ENCODE measurements around the gene ADGB. TPM values are rescaled to one million over a fixed set of nuclear protein-coding genes. Genes with fewer than 3 reads are reported as not detected.

The ADGB gene
- total and polyA plus RNA-seq, 2 donors, result 0.18 to 0.24 TPM

DNA sequence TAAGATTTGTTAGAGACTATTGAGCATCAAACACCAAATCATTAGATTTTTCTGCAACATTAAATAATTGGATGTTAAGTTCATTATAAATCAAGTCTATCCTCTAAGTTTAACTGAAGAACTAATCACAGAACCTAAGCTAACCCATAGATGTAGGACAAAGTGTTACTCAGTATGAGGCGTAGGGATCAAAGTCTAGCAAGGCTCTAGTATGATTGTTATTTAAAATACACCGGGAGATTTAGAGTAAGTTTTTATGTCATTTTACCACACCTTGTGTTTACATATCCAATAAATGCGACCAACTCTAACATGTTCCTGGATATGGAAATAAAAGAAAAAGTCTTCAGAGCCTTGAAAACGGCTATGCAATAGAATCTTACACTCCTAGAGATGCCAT lies 2.6 kb downstream of the ADGB start:
- H3K27ac ChIP-seq (ENCODE audit: low read depth in 1 of 2, low read length in 1 of 2), result no peak overlapping the region
- no peak overlapping the region for H3K4me3 ChIP-seq (ENCODE audit: low read length in 2 of 2)
- H3K36me3 ChIP-seq (ENCODE audit: control insufficient read depth in 2 of 2, insufficient read depth in 2 of 2, low read length in 1 of 2), result no peaks in the 10 kb centered on the region
- WGBS, result 72% methylated on average over 4 of the region's 4 CpGs
- no peaks in the 10 kb centered on the region for H3K9me3 ChIP-seq (ENCODE audit: control insufficient read depth in 2 of 2, insufficient read depth in 1 of 2, low read length in 1 of 2)
- H3K4me1 ChIP-seq (ENCODE audit: control insufficient read depth in 2 of 2, insufficient read depth in 2 of 2, low read length in 2 of 2), result peaks cover 0 to 4% of the 10 kb centered on the region in 2 donors
- no peaks in the 10 kb centered on the region for H3K27me3 ChIP-seq (ENCODE audit: control insufficient read depth in 2 of 2, insufficient read depth in 1 of 2, low read length in 1 of 2)
- DNase-seq (ENCODE audit: low read depth in 6 of 9, low spot score in 9 of 9), result no peak

DNA sequence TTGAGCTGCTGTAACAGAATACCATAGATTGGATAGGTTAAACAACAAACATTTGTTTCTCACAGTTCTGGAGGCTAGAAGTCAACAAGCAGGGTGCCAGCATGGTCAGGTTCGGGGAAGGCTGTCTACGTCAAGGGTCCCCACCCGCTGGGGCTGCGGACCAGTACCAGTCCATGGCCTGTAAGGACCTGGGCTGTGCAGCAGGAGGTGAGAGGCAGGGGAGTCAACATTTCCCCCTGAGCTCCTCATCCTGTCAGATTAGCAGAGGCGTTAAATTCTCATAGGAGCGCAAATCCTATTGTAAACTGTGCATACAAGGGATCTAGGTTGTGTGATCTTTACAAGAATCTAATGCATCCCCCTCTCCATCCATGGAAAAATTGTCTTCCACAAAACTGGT lies 3.8 kb downstream of the ADGB start:
- no peak overlapping the region for H3K4me3 ChIP-seq (ENCODE audit: low read length in 2 of 2)
- H3K27me3 ChIP-seq (ENCODE audit: control insufficient read depth in 2 of 2, insufficient read depth in 1 of 2, low read length in 1 of 2), result no peaks in the 10 kb centered on the region
- no peak for DNase-seq (ENCODE audit: low read depth in 6 of 9, low spot score in 9 of 9)
- H3K27ac ChIP-seq (ENCODE audit: low read depth in 1 of 2, low read length in 1 of 2), result no peak overlapping the region
- no peaks in the 10 kb centered on the region for H3K36me3 ChIP-seq (ENCODE audit: control insufficient read depth in 2 of 2, insufficient read depth in 2 of 2, low read length in 1 of 2)
- H3K9me3 ChIP-seq (ENCODE audit: control insufficient read depth in 2 of 2, insufficient read depth in 1 of 2, low read length in 1 of 2), result no peaks in the 10 kb centered on the region
- H3K4me1 ChIP-seq (ENCODE audit: control insufficient read depth in 2 of 2, insufficient read depth in 2 of 2, low read length in 2 of 2), result peaks cover 0 to 4% of the 10 kb centered on the region in 2 donors
- WGBS, result 85% methylated on average over 6 of the region's 6 CpGs

DNA sequence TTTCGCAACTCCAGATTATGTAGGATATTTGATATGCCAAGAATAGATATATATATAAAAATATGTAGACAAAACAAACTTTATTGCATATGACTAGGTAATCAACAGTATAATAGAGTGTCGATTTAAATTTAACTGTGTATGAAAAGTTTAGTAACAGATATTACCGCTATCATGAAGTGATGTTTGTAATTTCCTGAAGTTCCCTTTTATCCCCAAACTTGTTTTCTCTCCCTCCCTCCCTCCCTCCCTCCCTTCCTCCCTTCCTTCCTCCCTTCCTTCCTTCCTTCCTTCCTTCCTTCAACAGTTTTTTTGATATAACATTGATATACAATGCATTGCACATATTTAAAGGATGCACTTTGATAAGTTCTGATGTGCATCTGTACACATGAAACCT lies 15.2 kb downstream of the ADGB start:
- H3K27ac ChIP-seq (ENCODE audit: low read depth in 1 of 2, low read length in 1 of 2), result no peak overlapping the region
- H3K27me3 ChIP-seq (ENCODE audit: control insufficient read depth in 2 of 2, insufficient read depth in 1 of 2, low read length in 1 of 2), result no peaks in the 10 kb centered on the region
- no peak for DNase-seq (ENCODE audit: low read depth in 6 of 9, low spot score in 9 of 9)
- H3K36me3 ChIP-seq (ENCODE audit: control insufficient read depth in 2 of 2, insufficient read depth in 2 of 2, low read length in 1 of 2), result no peaks in the 10 kb centered on the region
- no peaks in the 10 kb centered on the region for H3K4me1 ChIP-seq (ENCODE audit: control insufficient read depth in 2 of 2, insufficient read depth in 2 of 2, low read length in 2 of 2)
- no peak overlapping the region for H3K4me3 ChIP-seq (ENCODE audit: low read length in 2 of 2)
- H3K9me3 ChIP-seq (ENCODE audit: control insufficient read depth in 2 of 2, insufficient read depth in 1 of 2, low read length in 1 of 2), result peaks cover 0 to 4% of the 10 kb centered on the region in 2 donors
- WGBS, result over 99% methylated on average over 3 of the region's 3 CpGs

DNA sequence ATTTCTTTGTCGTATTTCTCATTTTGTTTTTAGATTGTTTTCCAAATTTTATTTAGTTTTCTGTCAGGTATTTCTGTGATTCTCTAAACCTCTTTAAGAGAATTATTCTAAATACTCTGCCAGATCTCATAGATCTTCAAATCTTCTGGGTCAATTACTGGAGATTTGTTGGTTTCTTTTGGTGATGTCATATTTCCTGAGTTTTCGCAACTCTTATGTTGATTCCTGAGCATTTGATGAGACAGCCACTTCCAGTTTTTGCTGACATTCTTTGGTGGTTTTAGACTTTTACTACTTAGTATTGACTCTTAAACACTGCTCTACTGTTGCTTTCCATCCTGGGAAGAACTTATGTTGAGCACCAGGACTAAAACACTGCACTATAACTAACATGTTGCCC lies 21.9 kb downstream of the ADGB start:
- Histone ChIP-seq H3K27ac (ENCODE audit: low read depth in 1 of 2, low read length in 1 of 2) (no peak overlapping the region), H3K4me1 (ENCODE audit: control insufficient read depth in 2 of 2, insufficient read depth in 2 of 2, low read length in 2 of 2) (no peaks in the 10 kb centered on the region), H3K4me3 (ENCODE audit: low read length in 2 of 2) (no peak overlapping the region), H3K9me3 (ENCODE audit: control insufficient read depth in 2 of 2, insufficient read depth in 1 of 2, low read length in 1 of 2) (no peaks in the 10 kb centered on the region), H3K36me3 (ENCODE audit: control insufficient read depth in 2 of 2, insufficient read depth in 2 of 2, low read length in 1 of 2) (no peaks in the 10 kb centered on the region), H3K27me3 (ENCODE audit: control insufficient read depth in 2 of 2, insufficient read depth in 1 of 2, low read length in 1 of 2) (no peaks in the 10 kb centered on the region)
- no peak for DNase-seq (ENCODE audit: low read depth in 6 of 9, low spot score in 9 of 9)
- 97% methylated on average over 2 of the region's 2 CpGs for WGBS

DNA sequence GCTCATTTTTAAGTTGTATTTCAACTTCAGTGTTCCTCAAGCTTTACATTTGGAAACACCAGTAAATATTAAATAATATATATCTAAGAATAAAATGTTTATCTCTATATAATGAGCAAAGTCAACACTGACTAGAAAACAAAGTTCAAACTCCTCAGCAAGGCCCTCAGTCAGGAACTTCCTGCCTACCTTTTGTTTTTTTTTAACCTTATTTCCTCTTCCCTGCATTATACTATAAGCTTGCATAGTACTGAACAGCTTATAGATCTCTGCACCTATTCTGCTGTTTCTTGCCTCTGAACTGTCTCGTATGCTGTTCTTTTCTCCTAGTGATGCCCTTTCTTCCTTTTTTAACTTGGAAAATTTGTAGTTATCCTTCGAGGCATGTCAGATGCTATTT lies 29.6 kb downstream of the ADGB start:
- Histone ChIP-seq H3K4me3 (ENCODE audit: low read length in 2 of 2) (no peak overlapping the region), H3K36me3 (ENCODE audit: control insufficient read depth in 2 of 2, insufficient read depth in 2 of 2, low read length in 1 of 2) (no peaks in the 10 kb centered on the region), H3K9me3 (ENCODE audit: control insufficient read depth in 2 of 2, insufficient read depth in 1 of 2, low read length in 1 of 2) (no peaks in the 10 kb centered on the region), H3K27ac (ENCODE audit: low read depth in 1 of 2, low read length in 1 of 2) (no peak overlapping the region), H3K27me3 (ENCODE audit: control insufficient read depth in 2 of 2, insufficient read depth in 1 of 2, low read length in 1 of 2) (no peaks in the 10 kb centered on the region), H3K4me1 (ENCODE audit: control insufficient read depth in 2 of 2, insufficient read depth in 2 of 2, low read length in 2 of 2) (no peaks in the 10 kb centered on the region)
- 89% methylated on average over 2 of the region's 2 CpGs for WGBS
- no peak for DNase-seq (ENCODE audit: low read depth in 6 of 9, low spot score in 9 of 9)

DNA sequence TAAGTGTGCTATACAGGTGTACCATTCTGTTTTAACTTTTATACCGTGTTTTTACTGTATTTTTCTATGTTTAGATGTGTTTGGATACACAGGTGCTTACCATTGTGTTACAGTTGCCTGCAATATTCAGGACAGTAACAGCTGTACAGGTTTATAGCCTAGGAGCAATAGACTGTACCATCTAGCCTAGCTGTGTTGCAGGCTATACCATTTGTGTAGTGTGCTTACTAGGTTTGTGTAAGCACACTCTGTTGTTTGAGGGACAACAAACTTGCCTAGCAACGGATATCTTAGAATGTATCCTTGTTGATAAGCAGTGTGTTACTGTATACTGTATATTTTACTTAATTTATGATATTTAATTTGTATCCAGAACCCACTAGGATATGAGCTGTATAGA lies 35.2 kb downstream of the ADGB start:
- WGBS, result 97% methylated on average over 2 of the region's 2 CpGs

DNA sequence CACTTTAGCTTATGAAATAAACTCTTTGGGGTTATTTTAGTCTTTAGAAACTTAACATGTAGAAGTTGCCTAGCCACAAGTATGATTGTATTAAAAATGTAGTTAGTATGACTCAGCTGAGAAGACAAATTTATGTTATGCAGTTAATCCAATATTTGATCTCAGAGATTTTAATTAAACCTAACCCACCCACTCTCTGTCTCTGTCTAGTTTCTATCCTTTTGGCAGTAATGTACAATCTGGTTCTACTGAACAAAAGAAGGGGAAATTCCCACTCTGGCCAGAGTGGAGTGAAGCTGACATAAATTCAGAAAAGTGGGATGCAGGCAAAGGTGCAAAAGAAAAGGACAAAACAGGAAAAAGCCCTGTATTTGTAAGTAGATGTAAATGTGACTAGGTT lies 36.4 kb downstream of the ADGB start:
- H3K4me3 ChIP-seq (ENCODE audit: low read length in 2 of 2), result no peak overlapping the region
- no peaks in the 10 kb centered on the region for H3K36me3 ChIP-seq (ENCODE audit: control insufficient read depth in 2 of 2, insufficient read depth in 2 of 2, low read length in 1 of 2)
- no peak overlapping the region for H3K27ac ChIP-seq (ENCODE audit: low read depth in 1 of 2, low read length in 1 of 2)
- no peaks in the 10 kb centered on the region for H3K27me3 ChIP-seq (ENCODE audit: control insufficient read depth in 2 of 2, insufficient read depth in 1 of 2, low read length in 1 of 2)
- no peaks in the 10 kb centered on the region for H3K4me1 ChIP-seq (ENCODE audit: control insufficient read depth in 2 of 2, insufficient read depth in 2 of 2, low read length in 2 of 2)
- no peaks in the 10 kb centered on the region for H3K9me3 ChIP-seq (ENCODE audit: control insufficient read depth in 2 of 2, insufficient read depth in 1 of 2, low read length in 1 of 2)
- no peak for DNase-seq (ENCODE audit: low read depth in 6 of 9, low spot score in 9 of 9)

More for the DNA sequence above, 35.2 kb downstream of the ADGB start:
- H3K27me3 ChIP-seq (ENCODE audit: control insufficient read depth in 2 of 2, insufficient read depth in 1 of 2, low read length in 1 of 2), result no peaks in the 10 kb centered on the region
- no peaks in the 10 kb centered on the region for H3K4me1 ChIP-seq (ENCODE audit: control insufficient read depth in 2 of 2, insufficient read depth in 2 of 2, low read length in 2 of 2)
- no peak overlapping the region for H3K4me3 ChIP-seq (ENCODE audit: low read length in 2 of 2)
- DNase-seq (ENCODE audit: low read depth in 6 of 9, low spot score in 9 of 9), result no peak
- H3K36me3 ChIP-seq (ENCODE audit: control insufficient read depth in 2 of 2, insufficient read depth in 2 of 2, low read length in 1 of 2), result no peaks in the 10 kb centered on the region
- no peak overlapping the region for H3K27ac ChIP-seq (ENCODE audit: low read depth in 1 of 2, low read length in 1 of 2)
- H3K9me3 ChIP-seq (ENCODE audit: control insufficient read depth in 2 of 2, insufficient read depth in 1 of 2, low read length in 1 of 2), result no peaks in the 10 kb centered on the region

DNA sequence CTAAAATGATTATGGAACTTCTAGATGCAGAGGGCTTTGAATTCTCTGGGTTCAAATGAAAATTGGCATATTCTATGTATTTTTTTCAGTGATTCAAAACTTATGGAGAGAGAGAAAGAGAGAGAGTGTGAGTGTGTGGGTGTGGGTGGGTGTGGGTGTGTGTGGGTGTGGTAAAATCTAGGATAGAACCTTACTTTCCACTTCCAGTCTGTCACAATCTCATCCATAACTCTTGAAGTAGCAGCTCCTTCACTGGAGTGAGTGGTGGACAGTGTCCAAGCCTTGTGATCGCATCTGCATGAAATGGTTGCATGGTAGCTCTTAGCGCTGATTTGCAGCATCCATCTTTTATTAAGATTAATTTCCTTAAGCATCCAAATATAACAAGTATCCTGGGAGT lies 37.7 kb downstream of the ADGB start:
- H3K27ac ChIP-seq (ENCODE audit: low read depth in 1 of 2, low read length in 1 of 2), result no peak overlapping the region

DNA sequence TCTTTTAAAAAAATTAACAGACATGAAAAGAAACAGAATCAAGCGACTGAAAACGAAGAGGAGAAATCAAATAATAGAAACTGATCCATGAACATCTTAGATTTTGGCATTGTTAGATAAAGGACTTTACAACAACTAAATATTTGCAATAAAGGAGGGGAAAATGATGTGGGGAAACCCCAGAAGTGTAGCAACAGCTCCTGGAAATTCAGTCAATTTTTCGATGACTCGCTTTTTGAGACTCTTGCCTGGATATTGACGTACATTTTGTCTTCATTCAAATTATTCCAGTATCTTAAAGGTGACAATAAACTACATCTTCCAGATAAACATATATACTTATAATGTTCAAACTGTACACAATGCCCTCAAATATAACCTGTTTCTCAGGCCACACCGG lies 44.1 kb downstream of the ADGB start:
- WGBS, result 99% methylated on average over 6 of the region's 6 CpGs
- H3K36me3 ChIP-seq (ENCODE audit: control insufficient read depth in 2 of 2, insufficient read depth in 2 of 2, low read length in 1 of 2), result no peaks in the 10 kb centered on the region
- no peak for DNase-seq (ENCODE audit: low read depth in 6 of 9, low spot score in 9 of 9)

More for the DNA sequence above, 37.7 kb downstream of the ADGB start:
- WGBS, result 97% methylated on average over 2 of the region's 2 CpGs
- Histone ChIP-seq H3K4me3 (ENCODE audit: low read length in 2 of 2) (no peak overlapping the region), H3K4me1 (ENCODE audit: control insufficient read depth in 2 of 2, insufficient read depth in 2 of 2, low read length in 2 of 2) (no peaks in the 10 kb centered on the region), H3K9me3 (ENCODE audit: control insufficient read depth in 2 of 2, insufficient read depth in 1 of 2, low read length in 1 of 2) (no peaks in the 10 kb centered on the region), H3K36me3 (ENCODE audit: control insufficient read depth in 2 of 2, insufficient read depth in 2 of 2, low read length in 1 of 2) (no peaks in the 10 kb centered on the region), H3K27me3 (ENCODE audit: control insufficient read depth in 2 of 2, insufficient read depth in 1 of 2, low read length in 1 of 2) (no peaks in the 10 kb centered on the region)
- no peak for DNase-seq (ENCODE audit: low read depth in 6 of 9, low spot score in 9 of 9)

More for the DNA sequence above, 44.1 kb downstream of the ADGB start:
- no peaks in the 10 kb centered on the region for H3K9me3 ChIP-seq (ENCODE audit: control insufficient read depth in 2 of 2, insufficient read depth in 1 of 2, low read length in 1 of 2)
- H3K27ac ChIP-seq (ENCODE audit: low read depth in 1 of 2, low read length in 1 of 2), result no peak overlapping the region
- no peaks in the 10 kb centered on the region for H3K27me3 ChIP-seq (ENCODE audit: control insufficient read depth in 2 of 2, insufficient read depth in 1 of 2, low read length in 1 of 2)
- no peak overlapping the region for H3K4me3 ChIP-seq (ENCODE audit: low read length in 2 of 2)
- H3K4me1 ChIP-seq (ENCODE audit: control insufficient read depth in 2 of 2, insufficient read depth in 2 of 2, low read length in 2 of 2), result no peaks in the 10 kb centered on the region

Data from thymus (tissue), 11 donors.